NB4 (cell line): ENCODE results near the gene FAM98A.

Experiments used
- MYC ChIP-seq: IDR thresholded peaks from 2 replicates; pipeline ENCODE4 v1.6.1; 2011; ENCODE audit warnings: low read depth, low read length
- POLR2A ChIP-seq: IDR thresholded peaks from 2 replicates; pipeline ENCODE4 v1.6.1; 2011; ENCODE audit warnings: mild to moderate bottlenecking; ENCODE audit not compliant: insufficient read length; ENCODE audit errors: extremely low read depth
- TF ChIP-seq, protein P1 (sequence below): IDR thresholded peaks from one replicate; pipeline ENCODE4 v1.5.1; 2012; ENCODE audit warnings: low read depth, low read length
- TF ChIP-seq, protein P2 (sequence below): IDR thresholded peaks from 2 replicates; pipeline ENCODE4 v1.6.1; 2011; ENCODE audit warnings: low read depth, low read length

DNA sequence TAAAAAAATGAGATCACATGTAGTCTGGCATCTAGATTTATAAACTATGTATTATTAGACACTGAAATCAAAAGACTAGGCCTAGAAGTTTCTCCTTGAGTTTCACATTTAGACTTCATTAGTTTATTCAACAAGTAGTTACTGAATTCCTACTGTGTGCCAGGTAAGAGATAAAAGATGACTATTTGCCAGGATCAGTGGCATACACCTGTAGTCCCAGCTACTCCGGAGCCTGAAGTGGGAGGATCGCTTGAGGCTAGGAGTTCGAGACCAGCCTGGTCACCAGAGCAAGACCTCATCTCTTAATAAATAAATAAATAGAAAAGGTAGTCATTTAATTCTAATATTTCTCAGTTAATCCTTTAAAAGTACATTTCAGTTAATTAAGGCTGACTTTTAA lies 2.1 kb downstream of the FAM98A start:
- TF ChIP-seq MYC (no peak), POLR2A (no peak)
- TF ChIP-seq, protein P1, sequence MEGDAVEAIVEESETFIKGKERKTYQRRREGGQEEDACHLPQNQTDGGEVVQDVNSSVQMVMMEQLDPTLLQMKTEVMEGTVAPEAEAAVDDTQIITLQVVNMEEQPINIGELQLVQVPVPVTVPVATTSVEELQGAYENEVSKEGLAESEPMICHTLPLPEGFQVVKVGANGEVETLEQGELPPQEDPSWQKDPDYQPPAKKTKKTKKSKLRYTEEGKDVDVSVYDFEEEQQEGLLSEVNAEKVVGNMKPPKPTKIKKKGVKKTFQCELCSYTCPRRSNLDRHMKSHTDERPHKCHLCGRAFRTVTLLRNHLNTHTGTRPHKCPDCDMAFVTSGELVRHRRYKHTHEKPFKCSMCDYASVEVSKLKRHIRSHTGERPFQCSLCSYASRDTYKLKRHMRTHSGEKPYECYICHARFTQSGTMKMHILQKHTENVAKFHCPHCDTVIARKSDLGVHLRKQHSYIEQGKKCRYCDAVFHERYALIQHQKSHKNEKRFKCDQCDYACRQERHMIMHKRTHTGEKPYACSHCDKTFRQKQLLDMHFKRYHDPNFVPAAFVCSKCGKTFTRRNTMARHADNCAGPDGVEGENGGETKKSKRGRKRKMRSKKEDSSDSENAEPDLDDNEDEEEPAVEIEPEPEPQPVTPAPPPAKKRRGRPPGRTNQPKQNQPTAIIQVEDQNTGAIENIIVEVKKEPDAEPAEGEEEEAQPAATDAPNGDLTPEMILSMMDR: no peak
- TF ChIP-seq, protein P2, sequence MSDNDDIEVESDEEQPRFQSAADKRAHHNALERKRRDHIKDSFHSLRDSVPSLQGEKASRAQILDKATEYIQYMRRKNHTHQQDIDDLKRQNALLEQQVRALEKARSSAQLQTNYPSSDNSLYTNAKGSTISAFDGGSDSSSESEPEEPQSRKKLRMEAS: no peak
